GM19043 (cell line): ENCODE data around the gene PYGB.

Source experiments
- ATAC-seq: cut with Tn5 transposase; IDR thresholded peaks from one replicate; pipeline ENCODE4 v1.9.1; 2021; ENCODE audit warnings: low read depth; ENCODE audit not compliant: unreplicated experiment

The PYGB gene

GRCh38 chr20:25280051-25280573, 32.2 kb downstream of the PYGB start:
- ATAC-seq, result no peak

- ATAC-seq, result no peak
Measured at GRCh38 chr20:25280574-25281535, 33.0 kb downstream of the PYGB start.

DNA sequence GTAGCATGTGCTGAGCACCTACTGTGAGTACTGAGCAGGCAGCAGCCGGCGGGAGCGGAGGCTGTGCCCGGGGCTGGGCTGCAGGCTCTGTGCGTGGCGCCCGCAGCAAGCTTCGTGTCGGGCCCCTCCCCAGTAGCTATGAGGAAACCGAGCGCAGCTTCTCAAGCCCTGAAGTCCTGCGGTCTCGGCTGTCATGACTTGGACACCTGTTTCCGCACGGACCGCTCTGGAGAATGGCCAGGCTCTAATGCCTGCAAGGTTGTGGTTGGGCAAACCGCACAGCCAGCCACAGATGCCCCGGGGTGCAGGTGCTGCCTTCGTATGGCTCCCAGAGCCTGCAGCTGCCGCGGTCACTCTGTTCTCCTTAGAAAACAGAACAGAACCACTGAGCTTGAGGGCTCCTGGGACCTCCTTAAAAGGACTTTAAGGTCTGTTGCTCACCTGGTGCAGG, 33.7 kb downstream of the PYGB start:
- peak; percentile 76 for ATAC-seq

- ATAC-seq, result no peak
Measured at GRCh38 chr20:25282034-25282781, 34.3 kb downstream of the PYGB start.

DNA sequence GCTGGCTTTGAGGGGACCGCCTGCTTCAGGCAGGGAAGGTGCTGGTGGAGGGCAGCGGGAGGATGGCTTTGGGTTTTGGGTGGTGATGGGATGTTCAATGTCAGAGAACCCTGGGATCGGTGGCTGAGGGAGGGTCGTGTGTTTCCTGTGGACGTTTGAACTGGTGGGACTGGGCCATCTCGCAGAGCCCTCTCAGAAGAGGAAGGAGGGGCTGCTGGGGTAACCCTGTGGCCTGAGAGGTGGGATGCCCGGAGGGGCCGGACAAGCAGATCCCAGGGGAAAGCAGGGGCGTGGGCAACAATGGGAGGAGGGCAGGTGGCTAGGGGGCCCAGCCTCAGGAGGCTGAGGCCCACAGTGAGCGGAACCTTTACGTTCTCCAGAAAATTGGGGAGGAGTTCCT, 34.9 kb downstream of the PYGB start:
- no peak for ATAC-seq

DNA sequence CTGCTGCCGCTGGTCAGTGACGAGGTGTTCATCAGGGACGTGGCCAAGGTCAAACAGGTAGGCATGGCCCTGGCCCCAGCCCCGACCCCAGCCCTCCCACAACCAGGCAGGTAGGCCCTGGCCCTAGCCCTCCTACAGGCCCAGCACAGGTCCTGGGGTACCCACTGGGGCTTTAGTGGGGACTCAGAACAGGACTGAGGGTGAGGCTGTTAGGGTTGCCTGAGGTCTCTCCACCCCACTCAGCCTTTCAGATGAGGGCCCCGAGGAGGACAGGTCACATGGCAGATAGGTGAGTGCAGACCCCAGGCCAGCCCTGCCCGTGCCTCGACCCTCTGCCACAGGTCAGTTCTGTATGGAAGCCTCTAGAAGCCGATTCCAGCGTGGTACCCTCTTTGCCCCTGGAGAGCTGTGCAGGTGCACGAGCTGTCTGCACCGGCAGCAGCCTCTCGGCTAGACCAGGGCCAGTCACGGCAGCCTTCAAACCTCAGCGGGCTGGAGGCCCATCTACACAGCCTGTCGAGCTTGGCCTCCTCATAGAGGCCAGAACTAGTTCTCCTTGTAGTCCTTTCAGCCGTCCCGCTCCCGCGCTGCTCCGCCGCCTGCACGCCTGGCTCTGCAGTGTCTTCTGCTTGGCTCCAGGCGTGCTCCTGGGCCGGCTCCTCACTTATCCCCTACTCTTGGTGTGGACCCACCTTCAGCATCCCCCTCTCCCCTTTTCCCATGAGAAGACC, 35.5 kb downstream of the PYGB start:
- ATAC-seq, result no peak

- no peak for ATAC-seq
Measured at GRCh38 chr20:25284131-25284601, 36.3 kb downstream of the PYGB start.

DNA sequence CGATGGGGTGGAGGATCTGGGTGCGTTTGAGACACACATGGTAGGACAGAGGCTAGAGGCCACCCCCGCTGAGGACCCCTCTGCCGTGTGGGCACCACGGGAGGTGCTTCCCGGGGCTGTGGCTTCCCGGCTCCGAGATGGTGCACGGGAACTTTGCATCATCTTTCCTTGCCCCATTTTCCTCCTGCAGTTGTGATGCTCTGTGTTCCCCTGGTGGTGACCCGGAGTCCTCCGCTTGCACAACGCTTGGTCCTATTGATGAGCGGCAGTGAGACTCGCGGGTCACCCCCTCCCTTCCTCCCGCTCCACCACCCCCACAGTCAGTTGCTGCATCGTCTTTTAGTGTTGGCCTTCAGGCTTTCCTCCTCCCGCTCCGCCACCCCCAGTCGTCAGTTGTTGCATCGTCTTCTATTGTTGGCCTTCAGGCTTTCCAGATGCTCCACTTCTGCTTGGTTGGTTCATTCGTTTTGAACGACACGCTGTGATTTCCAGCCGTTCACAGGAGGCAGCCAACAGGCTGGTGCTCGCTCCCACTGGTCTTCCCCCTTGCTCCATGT, 37.3 kb downstream of the PYGB start:
- ATAC-seq, result no peak

DNA sequence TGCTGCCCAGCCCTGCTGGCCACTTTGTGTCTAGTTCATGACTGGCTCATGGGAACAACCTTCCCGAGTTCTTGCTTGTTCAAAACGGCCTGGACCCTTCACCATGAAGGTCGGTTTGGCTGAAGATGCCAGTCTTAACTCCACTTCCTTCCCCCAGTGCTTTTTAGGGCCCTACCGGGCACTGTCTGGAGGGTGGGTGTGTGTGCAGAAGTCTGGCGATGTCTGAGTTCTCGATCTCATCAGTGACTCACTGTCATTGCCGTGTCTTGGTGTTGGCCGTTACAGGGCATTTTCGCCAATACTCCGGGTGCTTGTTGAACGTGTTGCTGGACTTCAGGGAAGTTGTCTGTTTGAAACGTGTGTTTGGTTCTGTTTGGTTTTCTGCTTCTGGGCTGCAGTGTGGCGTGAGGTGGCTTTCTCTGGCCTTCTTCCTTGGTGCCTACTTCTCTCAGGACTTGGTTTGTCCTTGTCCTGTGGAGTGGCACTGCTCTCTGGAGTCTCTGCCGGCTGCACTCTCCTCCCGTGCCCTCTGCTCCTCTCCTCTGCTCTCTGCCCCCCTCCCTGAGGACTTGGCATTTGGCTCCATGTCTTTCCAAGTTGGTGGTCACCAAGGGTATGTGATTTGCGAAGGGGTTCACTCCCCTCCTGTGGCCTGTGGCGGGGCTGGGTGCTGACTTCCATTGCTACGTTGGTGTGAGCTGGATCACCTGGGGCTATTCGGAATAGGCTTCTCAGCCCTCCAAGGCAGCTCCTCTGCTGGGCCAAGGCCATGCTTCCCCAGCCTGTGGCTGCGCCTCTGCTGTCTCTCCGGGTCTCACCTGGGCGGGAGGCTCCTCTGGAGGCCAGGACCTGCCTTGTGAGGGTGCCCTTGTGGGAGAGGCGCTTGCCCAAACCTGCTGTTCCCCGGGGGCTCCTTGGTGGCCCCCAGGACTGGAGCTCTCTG, 38.2 kb downstream of the PYGB start:
- ATAC-seq, result no peak

DNA sequence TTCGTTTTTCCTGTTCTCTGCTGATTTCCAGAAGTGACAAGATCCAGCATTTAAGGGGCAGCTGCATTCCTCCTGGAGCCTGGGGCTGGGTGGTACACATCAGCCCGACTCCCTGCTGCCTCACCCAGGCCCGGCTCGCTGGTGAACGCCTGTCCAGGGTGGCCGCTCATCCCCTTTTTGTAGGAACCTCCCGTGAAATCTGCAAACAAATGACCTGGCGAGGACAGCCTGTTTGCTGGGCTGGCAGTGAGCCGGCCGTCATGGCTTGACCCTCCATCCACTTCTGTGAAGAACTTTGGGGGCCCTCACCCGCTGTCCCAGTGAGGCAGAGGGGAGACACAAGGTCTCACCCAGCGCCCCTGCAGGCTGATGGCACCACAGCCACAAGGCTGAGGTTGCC, 39.0 kb downstream of the PYGB start:
- ATAC-seq, result no peak

DNA sequence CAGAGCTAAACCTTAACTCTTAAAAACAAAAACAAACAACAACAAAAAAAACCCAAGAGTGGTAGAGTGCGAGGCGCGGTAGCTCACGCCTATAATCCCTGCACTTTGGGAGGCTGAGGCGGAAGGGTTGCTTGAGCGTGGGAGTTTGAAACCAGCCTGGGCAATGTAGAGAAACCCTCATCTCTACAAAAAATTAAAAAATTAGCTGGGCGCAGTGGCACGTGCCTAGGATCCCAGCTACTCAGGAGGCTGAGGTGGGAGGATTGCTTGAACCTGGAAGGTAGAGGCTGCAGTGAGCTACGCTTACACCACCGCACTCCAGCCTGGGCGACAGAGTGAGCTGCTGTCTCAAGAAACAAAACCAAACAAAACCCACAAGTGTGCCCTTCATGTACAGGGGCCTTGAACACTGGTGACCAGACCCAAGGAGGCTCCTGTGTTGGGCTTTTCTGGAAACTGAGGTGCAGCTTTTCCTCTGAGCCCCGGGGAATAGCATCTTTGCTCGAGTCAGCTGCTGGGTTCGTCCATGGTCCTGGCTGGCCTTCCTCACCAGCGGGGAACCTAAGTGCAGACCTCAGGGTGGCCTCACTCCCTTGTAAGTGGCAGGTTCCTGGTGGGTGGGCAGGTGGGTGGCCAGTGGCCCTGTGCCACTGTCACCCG, 39.9 kb downstream of the PYGB start:
- no peak for ATAC-seq

GRCh38 chr20:25288291-25289181, 40.7 kb downstream of the PYGB start:
- peak; percentile 97 for ATAC-seq

GRCh38 chr20:25289886-25290597, 42.2 kb downstream of the PYGB start:
- no peak for ATAC-seq

DNA sequence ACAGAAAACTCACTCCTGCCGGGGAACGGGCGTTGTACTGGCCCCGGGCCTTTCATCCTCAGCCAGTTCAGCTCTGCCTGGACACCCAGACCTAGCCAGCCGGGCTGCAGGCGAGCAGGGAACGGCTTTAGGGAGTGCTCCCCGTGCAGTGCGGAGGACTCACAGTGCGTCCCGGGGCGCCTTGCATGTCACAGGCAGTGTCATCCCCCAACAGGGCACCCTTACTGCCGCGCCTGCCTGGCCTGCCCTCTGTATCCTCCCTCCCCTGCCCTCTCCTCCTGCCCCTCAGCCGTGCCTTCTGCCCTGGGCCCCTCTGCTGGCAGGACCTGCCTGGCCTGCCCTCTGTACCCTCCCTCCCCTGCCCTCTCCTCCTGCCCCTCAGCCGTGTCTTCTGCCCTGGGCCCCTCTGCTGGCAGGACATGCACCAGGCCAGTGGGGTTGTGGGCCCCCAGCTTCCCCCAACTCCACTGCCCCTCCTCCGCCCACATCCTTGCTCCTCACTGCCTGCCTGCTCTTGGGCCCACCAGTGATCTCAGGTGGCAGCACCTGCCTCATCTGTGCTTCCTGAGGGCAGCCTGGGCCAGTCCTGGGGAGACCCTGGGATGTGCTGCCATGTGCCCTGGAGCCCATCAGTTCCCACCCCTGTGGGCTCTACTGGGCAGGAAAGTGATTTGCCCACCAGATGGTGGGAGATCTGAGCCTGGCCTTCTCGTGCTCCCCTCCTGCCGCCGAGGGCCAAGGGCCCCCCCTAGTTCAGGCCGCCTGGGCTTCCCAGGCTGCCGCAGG, 43.0 kb downstream of the PYGB start:
- ATAC-seq, result no peak

- ATAC-seq, result no peak
Measured at GRCh38 chr20:25291432-25292133, 43.7 kb downstream of the PYGB start.
